NCI-H524 (cell line): ENCODE data around the gene FRG2C.
"Not testable (repeated sequence)": the region's sequence is repeated elsewhere in the genome, so short reads cannot be mapped to it uniquely, and the experiment has no call there.

Source experiments
- DNase-seq, 2 experiments: peaks; one replicate each; lab custom pipeline; 2025; lab: John Stamatoyannopoulos, UW

Gene FRG2C

GRCh38 chr3:75669348-75670297 lies 5.5 kb downstream of the FRG2C start:
- DNase-seq, result not testable (repeated sequence)

GRCh38 chr3:75670298-75671286 lies 6.5 kb downstream of the FRG2C start:
- DNase-seq, result not testable (repeated sequence)

- not testable (repeated sequence) for DNase-seq
Measured at GRCh38 chr3:75671287-75672139, 7.4 kb downstream of the FRG2C start.

GRCh38 chr3:75672140-75672775 lies 8.1 kb downstream of the FRG2C start:
- not testable (repeated sequence) for DNase-seq

- not testable (repeated sequence) for DNase-seq
Measured at GRCh38 chr3:75683965-75684364, 19.8 kb downstream of the FRG2C start.

GRCh38 chr3:75687323-75687722 lies 23.2 kb downstream of the FRG2C start:
- DNase-seq, result no peak

- DNase-seq, result no peak
Measured at GRCh38 chr3:75692061-75692460, 27.9 kb downstream of the FRG2C start.
